Measurements from ENCODE around the gene SPATA13.

SPATA13 gene

DNA sequence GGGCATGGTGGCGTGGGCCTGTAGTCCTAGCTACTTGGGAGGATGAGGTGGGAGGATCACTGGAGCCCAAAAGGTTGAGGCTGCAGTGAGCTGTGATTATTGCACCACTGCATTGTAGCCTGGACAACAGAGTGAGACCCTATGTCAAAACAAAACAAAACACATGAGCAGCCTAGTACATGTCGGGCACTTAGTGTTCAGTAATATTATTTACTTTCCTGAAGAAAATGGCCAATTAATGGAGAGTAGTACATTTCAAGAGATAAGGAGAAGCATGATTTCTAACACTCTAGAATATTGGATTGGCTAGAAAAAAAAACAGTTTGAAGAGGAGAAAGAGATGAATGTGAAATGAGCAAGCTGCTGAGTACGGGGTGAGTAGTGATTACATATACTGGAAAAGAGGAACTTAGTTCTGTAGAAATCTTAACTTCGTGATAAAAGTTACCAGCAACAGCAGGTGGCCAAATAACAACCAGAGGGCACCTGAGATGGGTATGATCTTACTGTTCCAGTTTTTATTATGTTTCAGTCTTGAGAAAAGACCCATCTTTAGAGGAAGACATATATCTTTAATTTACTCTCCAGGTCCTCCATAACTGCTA is 36.2 kb downstream of the SPATA13 start:
- TF ChIP-seq TEAD4 (IDR thresholded peaks at IDR 0.05) (no peak), MAX (IDR thresholded peaks at IDR 0.05) (no peak), RAD21 (IDR thresholded peaks at IDR 0.05; ENCODE audit: low read depth) (no peak), TAF1 (IDR thresholded peaks at IDR 0.05; ENCODE audit: low read depth) (no peak), YY1 (IDR thresholded peaks at IDR 0.05; ENCODE audit: low read depth) (no peak), EGR1 (IDR thresholded peaks at IDR 0.05) (no peak), TCF12 (IDR thresholded peaks at IDR 0.05; ENCODE audit: low read depth) (no peak), EP300 (IDR thresholded peaks at IDR 0.05; ENCODE audit: borderline replicate concordance) (no peak), NFIC (IDR thresholded peaks at IDR 0.05) (no peak), USF1 (IDR thresholded peaks at IDR 0.05) (no peak), REST (IDR thresholded peaks at IDR 0.05; ENCODE audit: low read depth) (no peak), CREB1 (IDR thresholded peaks at IDR 0.05; ENCODE audit: low read depth) (no peak), CEBPB (IDR thresholded peaks at IDR 0.05) (no peak), ZBTB7A (IDR thresholded peaks at IDR 0.05; ENCODE audit: low read depth) (no peak), FOXM1 (IDR thresholded peaks at IDR 0.05; ENCODE audit: borderline replicate concordance, low read depth) (no peak)

- TF ChIP-seq FOXM1 (IDR thresholded peaks at IDR 0.05; ENCODE audit: borderline replicate concordance, low read depth) (no peak), RAD21 (IDR thresholded peaks at IDR 0.05; ENCODE audit: low read depth) (no peak), CREB1 (IDR thresholded peaks at IDR 0.05; ENCODE audit: low read depth) (no peak), EP300 (IDR thresholded peaks at IDR 0.05; ENCODE audit: borderline replicate concordance) (no peak), NFIC (IDR thresholded peaks at IDR 0.05) (no peak), MAX (IDR thresholded peaks at IDR 0.05) (no peak), USF1 (IDR thresholded peaks at IDR 0.05) (no peak), ZBTB7A (IDR thresholded peaks at IDR 0.05; ENCODE audit: low read depth) (no peak), TEAD4 (IDR thresholded peaks at IDR 0.05) (no peak)
These were observed 38.5 kb downstream of the SPATA13 start for GRCh38 chr13:24199016-24199415.

DNA sequence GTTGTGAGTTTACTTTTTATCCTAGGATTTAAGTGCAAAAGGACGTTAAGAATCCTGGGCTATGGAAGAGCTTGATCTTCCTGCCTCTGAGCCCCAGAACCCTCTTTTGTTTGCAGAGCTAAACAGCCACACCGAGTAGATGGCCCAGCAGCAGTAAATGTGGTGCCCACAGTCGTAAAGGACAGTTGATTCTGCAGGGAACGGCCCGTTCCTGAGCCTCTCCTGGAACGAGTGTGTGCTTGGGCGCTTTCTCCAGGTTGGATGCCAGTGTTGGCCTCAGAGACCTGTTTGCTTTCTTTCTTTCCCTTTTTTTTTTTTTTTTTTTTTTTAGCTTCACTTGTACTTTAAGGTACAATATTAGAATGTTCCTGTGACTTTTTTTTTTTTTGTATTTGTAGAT is 41.7 kb downstream of the SPATA13 start:
- TF ChIP-seq TEAD4 (IDR thresholded peaks at IDR 0.05) (no peak), MAX (IDR thresholded peaks at IDR 0.05) (no peak), CEBPB (IDR thresholded peaks at IDR 0.05) (no peak), REST (IDR thresholded peaks at IDR 0.05; ENCODE audit: low read depth) (no peak), ZBTB7A (IDR thresholded peaks at IDR 0.05; ENCODE audit: low read depth) (no peak)

GRCh38 chr13:24203273-24203672 is 42.8 kb downstream of the SPATA13 start:
- TF ChIP-seq USF1 (IDR thresholded peaks at IDR 0.05) (no peak), CEBPB (IDR thresholded peaks at IDR 0.05) (no peak), ZBTB7A (IDR thresholded peaks at IDR 0.05; ENCODE audit: low read depth) (no peak), TAF1 (IDR thresholded peaks at IDR 0.05; ENCODE audit: low read depth) (no peak), CREB1 (IDR thresholded peaks at IDR 0.05; ENCODE audit: low read depth) (no peak), FOXM1 (IDR thresholded peaks at IDR 0.05; ENCODE audit: borderline replicate concordance, low read depth) (no peak), EGR1 (IDR thresholded peaks at IDR 0.05) (no peak), NFIC (IDR thresholded peaks at IDR 0.05) (no peak), RAD21 (IDR thresholded peaks at IDR 0.05; ENCODE audit: low read depth) (no peak), TCF12 (IDR thresholded peaks at IDR 0.05; ENCODE audit: low read depth) (no peak), MAX (IDR thresholded peaks at IDR 0.05) (no peak), TEAD4 (IDR thresholded peaks at IDR 0.05) (no peak), REST (IDR thresholded peaks at IDR 0.05; ENCODE audit: low read depth) (no peak), YY1 (IDR thresholded peaks at IDR 0.05; ENCODE audit: low read depth) (no peak), EP300 (IDR thresholded peaks at IDR 0.05; ENCODE audit: borderline replicate concordance) (no peak)
